H1 (cell line): Measurements from ENCODE around the gene PHC2. TPM values are rescaled to one million over a fixed set of nuclear protein-coding genes. Genes with fewer than 3 reads are reported as not detected.

ENCODE experiments used
- polyA plus RNA-seq, 7 experiments: library from polyadenylated mRNA; depleted of rRNA in 3 of 7; stranded (reverse) in 5 of 7; unstranded in 2 of 7; fragments of >200 nt in 5 of 7; fragments of 200-250 nt in 2 of 7; gene quantifications; 1 replicate in 5 of 7; 2 replicates in 1 of 7; 4 replicates in 1 of 7; pipeline versions ENCODE4 v1.2.1 to v1.2.3, GENCODE V29; 2011 to 2013; ENCODE audit warnings: missing spikeins in 2 of 7, mixed read lengths in 2 of 7
- total RNA-seq: library from RNA; stranded (reverse); fragmentation: NEBNext Ultra II Directional; extraction: Animal tissue kit (Norgen Biotek cat#: 25700); gene quantifications from 2 replicates; pipeline ENCODE4 v1.2.1, GENCODE V29; 2021
- TF ChIP-seq, protein P1 (sequence below): IDR thresholded peaks from 2 replicates; pipeline ENCODE4 v1.6.1; 2011; ENCODE audit warnings: low read length, improper control_type of control experiment

The PHC2 gene
- total and polyA plus RNA-seq, 2 of the 8 experiments (the other 6 are each of a cell fraction or from before 2014, with no cell fraction given): 5.6 to 14.2 TPM

DNA sequence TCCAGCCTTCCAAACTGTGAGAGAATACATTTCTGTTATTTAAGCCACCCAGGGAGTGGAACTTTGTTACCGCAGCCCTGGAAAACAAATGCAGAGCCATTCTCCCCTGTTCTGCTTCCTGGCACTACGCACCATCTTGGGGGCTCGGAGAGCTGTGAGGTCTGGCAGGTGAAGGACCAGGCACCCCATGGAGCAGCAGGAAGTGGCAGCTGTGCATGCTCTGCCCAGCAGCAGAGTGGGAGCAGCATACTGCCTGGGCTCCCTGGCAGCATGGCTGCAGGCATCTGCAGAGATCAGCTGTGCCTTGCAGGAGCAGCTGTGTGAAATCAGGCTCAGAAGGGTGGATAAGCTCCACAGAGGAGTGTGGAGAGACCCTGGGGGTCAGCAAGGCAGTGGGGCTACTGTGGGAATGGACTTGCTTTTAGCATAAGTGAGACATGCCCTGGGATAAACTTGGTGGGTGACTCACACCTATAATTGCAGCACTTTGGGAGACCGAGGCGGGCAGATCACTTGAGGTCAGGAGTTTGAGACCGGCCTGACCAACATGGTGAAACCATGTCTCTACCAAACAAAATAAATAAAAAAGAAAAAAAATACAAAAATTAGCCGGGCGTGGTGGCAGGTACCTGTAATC, 23.9 kb upstream of the PHC2 start (continued):
- TF ChIP-seq, protein P1, sequence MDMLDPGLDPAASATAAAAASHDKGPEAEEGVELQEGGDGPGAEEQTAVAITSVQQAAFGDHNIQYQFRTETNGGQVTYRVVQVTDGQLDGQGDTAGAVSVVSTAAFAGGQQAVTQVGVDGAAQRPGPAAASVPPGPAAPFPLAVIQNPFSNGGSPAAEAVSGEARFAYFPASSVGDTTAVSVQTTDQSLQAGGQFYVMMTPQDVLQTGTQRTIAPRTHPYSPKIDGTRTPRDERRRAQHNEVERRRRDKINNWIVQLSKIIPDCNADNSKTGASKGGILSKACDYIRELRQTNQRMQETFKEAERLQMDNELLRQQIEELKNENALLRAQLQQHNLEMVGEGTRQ: no peak
